ENCODE data around the gene ATAD3B.
"Not testable (repeated sequence)": the region's sequence is repeated elsewhere in the genome, so short reads cannot be mapped to it uniquely, and the experiment has no call there.

DNA sequence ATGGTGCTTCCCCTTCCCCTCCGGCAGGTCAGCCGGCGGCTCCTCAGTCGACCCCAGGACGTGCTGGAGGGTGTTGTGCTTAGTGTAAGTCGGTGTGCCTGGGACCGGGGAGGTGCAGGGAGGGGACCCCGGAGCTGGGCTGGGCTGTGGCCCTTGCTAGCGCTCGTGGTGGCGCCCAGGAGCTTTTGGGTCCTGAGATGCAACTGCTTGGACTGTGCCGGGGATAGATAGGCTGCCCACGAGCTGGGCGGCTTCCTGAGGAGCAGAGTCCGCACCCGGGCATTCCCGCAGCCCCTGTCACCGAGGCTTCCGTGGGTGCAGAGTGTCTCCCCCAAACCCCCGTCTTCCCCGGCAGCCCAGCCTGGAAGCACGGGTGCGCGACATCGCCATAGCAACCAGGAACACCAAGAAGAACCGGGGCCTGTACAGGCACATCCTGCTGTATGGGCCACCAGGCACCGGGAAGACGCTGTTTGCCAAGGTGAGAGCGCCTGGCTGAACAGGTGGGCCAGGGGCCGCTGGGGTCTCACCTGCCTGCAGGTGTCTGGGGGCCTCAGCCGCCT is 14.3 kb downstream of the ATAD3B start:
- not testable (repeated sequence) for TF ChIP-seq YY1 (IDR thresholded peaks at IDR 0.05; ENCODE audit: insufficient read depth, insufficient read length); ZNF274 (IDR thresholded peaks at IDR 0.05; ENCODE audit: low read depth, low read length)

Data from NT2/D1 (cell line).